CD14-positive monocyte (primary cell): Measurements from ENCODE around the gene LRRC8E. TPM values are rescaled to one million over a fixed set of nuclear protein-coding genes. Genes with fewer than 3 reads are reported as not detected.
A peak's percentile ranks its signal among the peaks of the same experiment; 100 is the strongest.
"Not testable (repeated sequence)": the region's sequence is repeated elsewhere in the genome, so short reads cannot be mapped to it uniquely, and the experiment has no call there.

Experiments used
- DNase-seq, 3 donors: peaks; one replicate each; pipeline ENCODE4 v3.0.0-alpha.2; 2011 to 2022
- H2AFZ ChIP-seq: 2 replicates; pipeline ENCODE4 v1.6.0; 2012; ENCODE audit warnings: mild to moderate bottlenecking, low read depth, low read length, inconsistent platforms; ENCODE audit not compliant: insufficient read depth, poor library complexity, severe bottlenecking
- H3K27ac ChIP-seq, 2 donors: 1 replicate in 1 of 2; 2 replicates in 1 of 2; pipeline ENCODE4 v1.5.1; 2012 to 2013; ENCODE audit warnings: low read length in 2 of 2, control low read depth in 1 of 2, inconsistent platforms in 1 of 2, low read depth in 1 of 2, mild to moderate bottlenecking in 1 of 2
- H3K27me3 ChIP-seq, 2 donors: one replicate each; pipeline versions ENCODE4 v1.6.0 to v1.6.1; 2011 to 2013; ENCODE audit warnings: low read length in 2 of 2; ENCODE audit not compliant: control insufficient read depth in 2 of 2, insufficient read depth in 2 of 2
- H3K36me3 ChIP-seq, 2 donors: replicated peaks in 1 of 2; 1 replicate in 1 of 2; 2 replicates in 1 of 2; pipeline versions ENCODE4 v1.5.1 to v1.6.1; 2012 to 2013; ENCODE audit warnings: low read length in 2 of 2, control low read depth in 1 of 2, inconsistent platforms in 1 of 2, mild to moderate bottlenecking in 1 of 2; ENCODE audit not compliant: insufficient read depth in 2 of 2, control insufficient read depth in 1 of 2
- H3K4me1 ChIP-seq, 2 donors: 1 replicate in 1 of 2; 2 replicates in 1 of 2; pipeline versions ENCODE4 v1.5.1 to v1.6.1; 2012 to 2013; ENCODE audit warnings: low read length in 2 of 2, control low read depth in 1 of 2, inconsistent platforms in 1 of 2, mild to moderate bottlenecking in 1 of 2, moderate library complexity in 1 of 2; ENCODE audit not compliant: insufficient read depth in 2 of 2, control insufficient read depth in 1 of 2
- H3K4me2 ChIP-seq: replicated peaks from 2 replicates; pipeline ENCODE3; 2012; ENCODE audit warnings: low read length, moderate library complexity, mild to moderate bottlenecking; ENCODE audit not compliant: poor library complexity, severe bottlenecking; ENCODE audit errors: extremely low read depth
- H3K4me3 ChIP-seq, 3 experiments: fragments of 200-600 bp in 1 of 3; sonication (generic) in 1 of 3; replicated peaks in 1 of 3; 1 replicate in 2 of 3; 2 replicates in 1 of 3; pipeline ENCODE4 v1.5.1; 2011 to 2013; ENCODE audit warnings: low read length in 3 of 3, mild to moderate bottlenecking in 3 of 3, control low read depth in 2 of 3, low read depth in 2 of 3, inconsistent platforms in 1 of 3, moderate library complexity in 1 of 3
- H3K79me2 ChIP-seq: 2 replicates; pipeline ENCODE4 v1.6.0; 2012; ENCODE audit warnings: mild to moderate bottlenecking, control low read depth, inconsistent platforms, low read length, moderate library complexity; ENCODE audit not compliant: insufficient read depth
- H3K9ac ChIP-seq: 2 replicates; pipeline ENCODE4 v1.6.0; 2017; ENCODE audit warnings: low read length, mild to moderate bottlenecking; ENCODE audit not compliant: insufficient read depth, poor library complexity, severe bottlenecking
- H3K9me3 ChIP-seq, 2 donors: replicated peaks in 1 of 2; 1 replicate in 1 of 2; 2 replicates in 1 of 2; pipeline versions ENCODE4 v1.5.1 to v1.6.1; 2012 to 2013; ENCODE audit warnings: low read length in 2 of 2, control low read depth in 1 of 2; ENCODE audit not compliant: control insufficient read depth in 1 of 2, insufficient read depth in 1 of 2
- H4K20me1 ChIP-seq: 2 replicates; pipeline ENCODE4 v1.6.0; 2012; ENCODE audit warnings: mild to moderate bottlenecking, low read length, control low read depth, moderate library complexity; ENCODE audit not compliant: insufficient read depth
- H3K27ac Mint-ChIP-seq, 7 donors: one replicate each; pipeline ENCODE4 v1.8.0; 2020; ENCODE audit warnings: mild to moderate bottlenecking in 7 of 7, mixed read lengths in 7 of 7, moderate library complexity in 6 of 7, inconsistent platforms in 2 of 7
- H3K27me3 Mint-ChIP-seq, 3 donors: one replicate each; pipeline ENCODE4 v1.8.0; 2021 to 2022; ENCODE audit warnings: low read depth in 3 of 3, mild to moderate bottlenecking in 3 of 3, mixed read lengths in 3 of 3, moderate library complexity in 3 of 3, inconsistent platforms in 1 of 3
- H3K36me3 Mint-ChIP-seq, 2 donors: one replicate each; pipeline ENCODE4 v1.8.0; 2020; ENCODE audit warnings: mixed read lengths in 2 of 2, inconsistent platforms in 1 of 2, mild to moderate bottlenecking in 1 of 2
- H3K4me1 Mint-ChIP-seq: one replicate; pipeline ENCODE4 v1.8.0; 2020; ENCODE audit warnings: mild to moderate bottlenecking, mixed read lengths
- H3K4me3 Mint-ChIP-seq, 2 donors: one replicate each; pipeline ENCODE4 v1.8.0; 2020; ENCODE audit warnings: mild to moderate bottlenecking in 2 of 2, mixed read lengths in 2 of 2, moderate library complexity in 1 of 2
- H3K9me3 Mint-ChIP-seq, 7 donors: one replicate each; pipeline ENCODE4 v1.8.0; 2020 to 2022; ENCODE audit warnings: mixed read lengths in 7 of 7, mild to moderate bottlenecking in 6 of 7, moderate library complexity in 6 of 7, inconsistent platforms in 2 of 7
- WGBS: methylation state at CpG from one replicate; pipeline ENCODE4 v1.1.5; 2013; ENCODE audit warnings: missing lambda C conversion rate; ENCODE audit not compliant: insufficient coverage; 5-methylcytosine and 5-hydroxymethylcytosine counted together
- intact Hi-C, 2 donors: fragments of 100-400 bp; cut with micrococcal nuclease; formaldehyde crosslinking; loops; one replicate each; pipeline versions ENCODE4 v1.15.0 to v1.15.1; 2023
- polyA plus RNA-seq, 3 donors: library from polyadenylated mRNA; depleted of rRNA in 1 of 3; unstranded in 2 of 3; stranded (reverse) in 1 of 3; fragments of 300-500 nt in 2 of 3; fragments of >200 nt in 1 of 3; fragmentation: Illumina TruSeq in 2 of 3; gene quantifications; 1 replicate in 2 of 3; 2 replicates in 1 of 3; pipeline ENCODE4 v1.2.3, GENCODE V29; 2012 to 2021
- TF ChIP-seq, protein P1 (sequence below): fragments of 200-600 bp; IDR thresholded peaks from one replicate; pipeline ENCODE4 v1.8.0; 2022; ENCODE audit warnings: antibody characterized with exemption, mild to moderate bottlenecking

LRRC8E gene
- polyA plus RNA-seq, 3 donors = not detected

DNA sequence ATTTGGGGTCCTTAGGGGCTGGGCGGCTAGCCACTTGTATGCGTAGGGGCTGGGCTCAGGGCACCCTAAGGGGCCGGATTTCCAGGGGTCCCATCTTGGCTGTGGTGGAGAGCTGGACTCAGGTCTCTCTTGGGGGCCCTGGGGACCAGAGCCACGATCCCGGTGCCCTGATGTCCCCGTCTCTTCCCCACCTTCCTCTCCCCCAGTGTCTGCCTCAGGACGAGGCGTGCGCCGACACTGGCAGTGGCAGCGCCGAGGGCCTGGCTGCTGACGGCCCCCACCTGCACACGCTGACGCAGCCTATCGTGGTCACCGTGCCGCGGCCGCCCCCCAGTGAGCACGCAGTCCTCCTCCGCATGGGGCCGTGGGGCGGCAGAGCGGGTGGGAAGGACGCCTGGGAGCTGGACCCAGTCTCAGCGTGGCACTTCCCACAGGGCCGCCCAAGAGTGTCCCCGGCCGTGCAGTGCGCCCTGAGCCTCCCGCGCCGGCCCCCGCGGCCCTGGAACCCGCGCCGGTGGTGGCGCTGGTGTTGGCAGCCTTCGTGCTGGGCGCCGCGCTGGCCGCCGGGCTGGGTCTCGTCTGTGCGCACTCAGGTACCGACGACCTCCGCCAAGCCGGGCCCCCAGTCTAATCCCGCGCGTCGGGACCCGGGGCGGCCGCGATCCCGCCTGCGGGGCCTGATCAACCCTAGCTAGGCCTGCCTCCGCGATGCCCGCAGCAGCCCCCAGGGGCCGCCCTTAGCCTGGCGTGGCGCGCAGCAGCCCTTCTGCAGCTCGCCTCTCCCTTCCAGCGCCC, 29.2 kb downstream of the LRRC8E start:
- WGBS = under 1% methylated on average over 69 of the region's 71 CpGs
- H3K9me3 ChIP-seq = peaks cover 0 to 19% of the 10 kb centered on the region in 2 donors
- DNase-seq = peak; percentile 38 to 57 (median 52)
- peaks cover 38 to 62% of the 10 kb centered on the region in 2 donors for H3K4me1 ChIP-seq
- peaks cover 11 to 15% of the 10 kb centered on the region in 2 donors for H3K36me3 ChIP-seq
- Mint-ChIP-seq H3K36me3 (peaks cover 17 to 18% of the 10 kb centered on the region in 2 donors), H3K9me3 (peaks cover 0 to 28% (median 15%) of the 10 kb centered on the region in 7 donors), H3K4me3 (peak overlapping the region in 1 of 2 donors; percentile 89), H3K27me3 (peaks cover 48 to 62% (median 56%) of the 10 kb centered on the region in 3 donors), H3K27ac (no peak overlapping the region), H3K4me1 (peaks cover 52% of the 10 kb centered on the region)
- intact Hi-C loops = loop anchor here in 1 of 2 donors (2.0 kb wide), 1 partner anchor 13 kb away; no protein-coding TSS in a partner anchor
- peaks cover 26 to 47% of the 10 kb centered on the region in 2 donors for H3K27me3 ChIP-seq
- peak overlapping the region; percentile 61 for H2AFZ ChIP-seq
- no peak overlapping the region for H3K9ac ChIP-seq
- H3K27ac ChIP-seq = no peak overlapping the region
- H3K79me2 ChIP-seq = no peaks in the 10 kb centered on the region
- H4K20me1 ChIP-seq = peaks cover 22% of the 10 kb centered on the region
- H3K4me3 ChIP-seq = peak overlapping the region in 1 of 3 experiments; percentile 63
- TF ChIP-seq, protein P1, sequence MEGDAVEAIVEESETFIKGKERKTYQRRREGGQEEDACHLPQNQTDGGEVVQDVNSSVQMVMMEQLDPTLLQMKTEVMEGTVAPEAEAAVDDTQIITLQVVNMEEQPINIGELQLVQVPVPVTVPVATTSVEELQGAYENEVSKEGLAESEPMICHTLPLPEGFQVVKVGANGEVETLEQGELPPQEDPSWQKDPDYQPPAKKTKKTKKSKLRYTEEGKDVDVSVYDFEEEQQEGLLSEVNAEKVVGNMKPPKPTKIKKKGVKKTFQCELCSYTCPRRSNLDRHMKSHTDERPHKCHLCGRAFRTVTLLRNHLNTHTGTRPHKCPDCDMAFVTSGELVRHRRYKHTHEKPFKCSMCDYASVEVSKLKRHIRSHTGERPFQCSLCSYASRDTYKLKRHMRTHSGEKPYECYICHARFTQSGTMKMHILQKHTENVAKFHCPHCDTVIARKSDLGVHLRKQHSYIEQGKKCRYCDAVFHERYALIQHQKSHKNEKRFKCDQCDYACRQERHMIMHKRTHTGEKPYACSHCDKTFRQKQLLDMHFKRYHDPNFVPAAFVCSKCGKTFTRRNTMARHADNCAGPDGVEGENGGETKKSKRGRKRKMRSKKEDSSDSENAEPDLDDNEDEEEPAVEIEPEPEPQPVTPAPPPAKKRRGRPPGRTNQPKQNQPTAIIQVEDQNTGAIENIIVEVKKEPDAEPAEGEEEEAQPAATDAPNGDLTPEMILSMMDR = peak; percentile 74
- H3K4me2 ChIP-seq = peak overlapping the region; percentile 74

DNA sequence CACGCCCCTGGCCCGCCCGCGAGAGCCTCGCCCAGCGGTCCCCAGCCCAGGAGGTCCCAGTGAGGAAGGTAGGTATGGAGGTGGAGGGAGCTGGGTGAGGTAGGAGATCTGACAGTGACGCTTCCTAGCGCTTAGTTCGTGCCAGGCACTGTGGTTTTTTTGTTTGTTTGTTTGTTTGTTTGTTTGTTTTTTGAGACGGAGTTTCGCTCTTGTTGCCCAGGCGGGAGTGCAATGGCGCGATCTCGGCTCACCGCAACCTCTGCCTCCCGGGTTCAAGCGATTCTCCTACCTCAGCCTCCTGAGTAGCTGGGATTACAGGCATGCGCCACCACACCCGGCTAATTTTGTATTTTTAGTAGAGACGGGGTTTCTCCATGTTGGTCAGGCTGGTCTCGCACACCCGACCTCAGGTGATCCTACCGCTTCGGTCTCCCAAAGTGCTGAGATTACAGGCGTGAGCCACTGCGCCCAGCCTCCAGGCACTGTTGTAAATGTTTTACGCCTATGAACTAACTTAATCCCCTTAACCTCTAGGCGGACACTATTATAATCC, 29.8 kb downstream of the LRRC8E start:
- 13% methylated on average over 19 of the region's 29 CpGs for WGBS
- Histone ChIP-seq H3K4me2 (peak overlapping the region; percentile 74), H3K4me1 (peaks cover 38 to 62% of the 10 kb centered on the region in 2 donors), H4K20me1 (peaks cover 16% of the 10 kb centered on the region), H3K27me3 (peaks cover 26 to 47% of the 10 kb centered on the region in 2 donors), H3K4me3 (peak overlapping the region in 1 of 3 experiments; percentile 63), H3K9me3 (peaks cover 0 to 19% of the 10 kb centered on the region in 2 donors), H3K36me3 (peaks cover 10 to 15% of the 10 kb centered on the region in 2 donors)
- H3K79me2 ChIP-seq, DNase-seq, H2AFZ ChIP-seq, H3K27ac ChIP-seq, H3K27ac Mint-ChIP-seq, H3K9ac ChIP-seq: not testable (repeated sequence)
- H3K36me3 Mint-ChIP-seq = peaks cover 16 to 17% of the 10 kb centered on the region in 2 donors
- H3K27me3 Mint-ChIP-seq = peaks cover 48 to 62% (median 55%) of the 10 kb centered on the region in 3 donors
- intact Hi-C loops = loop anchor here in 1 of 2 donors (2.0 kb wide), 1 partner anchor 13 kb away; no protein-coding TSS in a partner anchor
- H3K9me3 Mint-ChIP-seq = peaks cover 0 to 28% (median 15%) of the 10 kb centered on the region in 7 donors
- peak overlapping the region in 1 of 2 donors; percentile 88 for H3K4me3 Mint-ChIP-seq
- H3K4me1 Mint-ChIP-seq = peaks cover 52% of the 10 kb centered on the region
- TF ChIP-seq, protein P1 = peak; percentile 28
